Naive thymus-derived CD8-positive, alpha-beta T cell (primary cell): ENCODE results near the gene FRMD6. TPM values are rescaled to one million over a fixed set of nuclear protein-coding genes. Genes with fewer than 3 reads are reported as not detected.
"Not testable (repeated sequence)": the region's sequence is repeated elsewhere in the genome, so short reads cannot be mapped to it uniquely, and the experiment has no call there.

Source experiments
- ATAC-seq, 2 donors: fragments of 150-1000 bp; cut with Tn5 transposase in 1 of 2; sonication (Bioruptor Pico), chemical (Tn5 transposase) in 1 of 2; 1 replicate in 1 of 2; 2 replicates in 1 of 2; pipeline ENCODE4 v1.10.0; 2021; ENCODE audit warnings: mild to moderate bottlenecking in 2 of 2, moderate library complexity in 2 of 2
- POLR2A ChIA-PET: fragments of 350-600 bp; sonication (Branson Sonifier 250); formaldehyde crosslinking; loops from one replicate; lab custom pipeline; 2021; ENCODE audit warnings: antibody characterized with exemption; lab: Charles Lee
- DNase-seq, 10 donors: peaks; one replicate each; pipeline versions ENCODE4 v3.0.0 to v3.0.0-alpha.2; 2020 to 2022
- H3K27ac Mint-ChIP-seq, 10 donors: one replicate each; pipeline ENCODE4 v1.8.0; 2020 to 2022; ENCODE audit warnings: mild to moderate bottlenecking in 10 of 10, mixed read lengths in 10 of 10, moderate library complexity in 4 of 10, inconsistent platforms in 1 of 10
- H3K27me3 Mint-ChIP-seq, 5 donors: one replicate each; pipeline ENCODE4 v1.8.0; 2021 to 2022; ENCODE audit warnings: mixed read lengths in 5 of 5
- H3K36me3 Mint-ChIP-seq, 3 donors: one replicate each; pipeline ENCODE4 v1.8.0; 2020 to 2022; ENCODE audit warnings: mixed read lengths in 3 of 3, mild to moderate bottlenecking in 2 of 3, inconsistent platforms in 1 of 3
- H3K4me1 Mint-ChIP-seq, 4 donors: one replicate each; pipeline ENCODE4 v1.8.0; 2021 to 2022; ENCODE audit warnings: mixed read lengths in 4 of 4
- H3K4me3 Mint-ChIP-seq, 10 donors: one replicate each; pipeline ENCODE4 v1.8.0; 2020 to 2022; ENCODE audit warnings: mild to moderate bottlenecking in 10 of 10, mixed read lengths in 10 of 10, moderate library complexity in 6 of 10, inconsistent platforms in 1 of 10
- H3K9me3 Mint-ChIP-seq, 9 donors: one replicate each; pipeline ENCODE4 v1.8.0; 2020 to 2022; ENCODE audit warnings: mixed read lengths in 9 of 9, mild to moderate bottlenecking in 3 of 9, inconsistent platforms in 1 of 9, moderate library complexity in 1 of 9
- polyA plus RNA-seq, 3 donors: library from polyadenylated mRNA; unstranded; fragments of 300-500 nt; fragmentation: Illumina TruSeq; gene quantifications; one replicate each; pipeline ENCODE4 v1.2.3, GENCODE V29; 2021
- total RNA-seq, 8 experiments: library from RNA in 2 of 8; stranded (reverse) in 2 of 8; gene quantifications; one replicate each; pipeline ENCODE4 v1.2.3 and lab custom pipeline; 2021 to 2026

Gene FRMD6
- total and polyA plus RNA-seq, 5 experiments from 2014 or later = 0.15 to 4.2 (median 0.44) TPM

GRCh38 chr14:51743588-51744000 is 91.9 kb downstream of the FRMD6 start:
- H3K9me3 Mint-ChIP-seq = no peaks in the 10 kb centered on the region

GRCh38 chr14:51744372-51745130 is 92.8 kb downstream of the FRMD6 start:
- Mint-ChIP-seq H3K27ac (peak overlapping the region in 1 of 10 donors; percentile 53), H3K36me3 (no peaks in the 10 kb centered on the region), H3K4me1 (no peaks in the 10 kb centered on the region), H3K4me3 (no peak overlapping the region), H3K9me3 (no peaks in the 10 kb centered on the region), H3K27me3 (peaks cover 0 to 25% (median 6%) of the 10 kb centered on the region in 5 donors)
- ATAC-seq (peak in 1 of 2 donors; percentile 30), DNase-seq (peak in 3 of 10 donors; percentile 16 to 70 (median 17))
- POLR2A ChIA-PET = no interaction called here

More at GRCh38 chr14:51743588-51744000, 91.9 kb downstream of the FRMD6 start:
- POLR2A ChIA-PET = no interaction called here
- DNase-seq (peak in 1 of 10 donors; percentile 16), ATAC-seq (peak in 1 of 2 donors; percentile 30)
- H3K36me3 Mint-ChIP-seq = no peaks in the 10 kb centered on the region
- no peak overlapping the region for H3K4me3 Mint-ChIP-seq
- H3K27me3 Mint-ChIP-seq = peaks cover 0 to 22% (median 3%) of the 10 kb centered on the region in 5 donors
- no peak overlapping the region for H3K27ac Mint-ChIP-seq
- H3K4me1 Mint-ChIP-seq = peaks cover 0 to 4% (median 0%) of the 10 kb centered on the region in 4 donors

GRCh38 chr14:51746823-51747222 is 95.1 kb downstream of the FRMD6 start:
- not testable (repeated sequence) for H3K4me1 Mint-ChIP-seq

GRCh38 chr14:51750542-51750941 is 98.8 kb downstream of the FRMD6 start:
- no peaks in the 10 kb centered on the region for H3K4me1 Mint-ChIP-seq
- POLR2A ChIA-PET = interaction anchor here (0.6 kb wide), 1 partner anchor 238 kb away, joined by 4 read pairs; no protein-coding TSS in a partner anchor
- DNase-seq (no peak), ATAC-seq (no peak)
- peaks cover 0 to 30% (median 15%) of the 10 kb centered on the region in 5 donors for H3K27me3 Mint-ChIP-seq
- no peak overlapping the region for H3K4me3 Mint-ChIP-seq
- no peaks in the 10 kb centered on the region for H3K36me3 Mint-ChIP-seq
- H3K9me3 Mint-ChIP-seq = peaks cover 0 to 2% (median 0%) of the 10 kb centered on the region in 9 donors
- no peak overlapping the region for H3K27ac Mint-ChIP-seq

More at GRCh38 chr14:51746823-51747222, 95.1 kb downstream of the FRMD6 start:
- peaks cover 0 to 25% (median 9%) of the 10 kb centered on the region in 5 donors for H3K27me3 Mint-ChIP-seq
- POLR2A ChIA-PET, H3K9me3 Mint-ChIP-seq, H3K36me3 Mint-ChIP-seq, H3K4me3 Mint-ChIP-seq, ATAC-seq, H3K27ac Mint-ChIP-seq: not testable (repeated sequence)
- peak in 3 of 10 donors; percentile 28 to 68 (median 38) for DNase-seq

- ATAC-seq, H3K9me3 Mint-ChIP-seq, H3K27ac Mint-ChIP-seq, DNase-seq, H3K4me3 Mint-ChIP-seq, H3K36me3 Mint-ChIP-seq, POLR2A ChIA-PET, H3K4me1 Mint-ChIP-seq: not testable (repeated sequence)
- peaks cover 0 to 30% (median 15%) of the 10 kb centered on the region in 5 donors for H3K27me3 Mint-ChIP-seq
Observed at GRCh38 chr14:51751611-51752345, 100.1 kb downstream of the FRMD6 start.

- peak overlapping the region in 1 of 10 donors; percentile 52 for H3K4me3 Mint-ChIP-seq
- H3K36me3 Mint-ChIP-seq, H3K9me3 Mint-ChIP-seq, POLR2A ChIA-PET, ATAC-seq, DNase-seq: not testable (repeated sequence)
- peaks cover 0 to 20% (median 12%) of the 10 kb centered on the region in 5 donors for H3K27me3 Mint-ChIP-seq
- H3K4me1 Mint-ChIP-seq = peaks cover 4 to 11% (median 7%) of the 10 kb centered on the region in 4 donors
- peak overlapping the region in 2 of 10 donors; percentile 2 to 43 for H3K27ac Mint-ChIP-seq
Observed at GRCh38 chr14:51757756-51758155, 106.0 kb downstream of the FRMD6 start.

- DNase-seq = no peak
- H3K4me1 Mint-ChIP-seq = peaks cover 4 to 11% (median 7%) of the 10 kb centered on the region in 4 donors
- no peaks in the 10 kb centered on the region for H3K36me3 Mint-ChIP-seq
- H3K27me3 Mint-ChIP-seq = peaks cover 3 to 15% (median 15%) of the 10 kb centered on the region in 5 donors
- no peak overlapping the region for H3K27ac Mint-ChIP-seq
- POLR2A ChIA-PET = no interaction called here
- ATAC-seq = no peak
- H3K9me3 Mint-ChIP-seq = peaks cover 0 to 1% (median 0%) of the 10 kb centered on the region in 9 donors
- H3K4me3 Mint-ChIP-seq = no peak overlapping the region
Observed at GRCh38 chr14:51759950-51760349, 108.2 kb downstream of the FRMD6 start.

GRCh38 chr14:51765726-51766125 is 114.0 kb downstream of the FRMD6 start:
- H3K4me3 Mint-ChIP-seq, ATAC-seq, DNase-seq, H3K4me1 Mint-ChIP-seq, H3K36me3 Mint-ChIP-seq, H3K9me3 Mint-ChIP-seq, POLR2A ChIA-PET, H3K27ac Mint-ChIP-seq: not testable (repeated sequence)
- H3K27me3 Mint-ChIP-seq = peaks cover 9 to 30% (median 22%) of the 10 kb centered on the region in 5 donors

GRCh38 chr14:51766586-51766985 is 114.9 kb downstream of the FRMD6 start:
- H3K4me1 Mint-ChIP-seq, H3K4me3 Mint-ChIP-seq, ATAC-seq, POLR2A ChIA-PET, H3K36me3 Mint-ChIP-seq, DNase-seq, H3K9me3 Mint-ChIP-seq: not testable (repeated sequence)
- peaks cover 9 to 30% (median 22%) of the 10 kb centered on the region in 5 donors for H3K27me3 Mint-ChIP-seq
- peak overlapping the region in 1 of 10 donors; percentile 61 for H3K27ac Mint-ChIP-seq

GRCh38 chr14:51769261-51769660 is 117.6 kb downstream of the FRMD6 start:
- H3K4me3 Mint-ChIP-seq, H3K9me3 Mint-ChIP-seq, H3K27ac Mint-ChIP-seq, ATAC-seq, H3K4me1 Mint-ChIP-seq, POLR2A ChIA-PET, H3K36me3 Mint-ChIP-seq, DNase-seq: not testable (repeated sequence)
- H3K27me3 Mint-ChIP-seq = peaks cover 6 to 17% (median 15%) of the 10 kb centered on the region in 5 donors

GRCh38 chr14:51774209-51774608 is 122.5 kb downstream of the FRMD6 start:
- H3K4me1 Mint-ChIP-seq = peaks cover 0 to 7% (median 5%) of the 10 kb centered on the region in 4 donors
- peak in 1 of 2 donors; percentile 43 for ATAC-seq

GRCh38 chr14:51776102-51776894 is 124.6 kb downstream of the FRMD6 start:
- Mint-ChIP-seq H3K4me3 (no peak overlapping the region), H3K36me3 (no peaks in the 10 kb centered on the region), H3K9me3 (no peaks in the 10 kb centered on the region), H3K4me1 (peaks cover 9 to 18% (median 14%) of the 10 kb centered on the region in 4 donors), H3K27me3 (peaks cover 2 to 14% (median 5%) of the 10 kb centered on the region in 5 donors), H3K27ac (peak overlapping the region in 3 of 10 donors; percentile 12 to 54 (median 49))
- DNase-seq (peak in 5 of 10 donors; percentile 3 to 70 (median 25)), ATAC-seq (peak; percentile 50 to 63)
- POLR2A ChIA-PET = no interaction called here

More at GRCh38 chr14:51774209-51774608, 122.5 kb downstream of the FRMD6 start:
- no peak overlapping the region for H3K27ac Mint-ChIP-seq
- POLR2A ChIA-PET = no interaction called here
- no peaks in the 10 kb centered on the region for H3K36me3 Mint-ChIP-seq
- H3K4me3 Mint-ChIP-seq = no peak overlapping the region
- H3K9me3 Mint-ChIP-seq = no peaks in the 10 kb centered on the region
- DNase-seq = peak in 2 of 10 donors; percentile 10 to 67
- peaks cover 2 to 17% (median 5%) of the 10 kb centered on the region in 5 donors for H3K27me3 Mint-ChIP-seq
